ENCODE data around the gene LPIN2.
"Not testable (repeated sequence)": the region's sequence is repeated elsewhere in the genome, so short reads cannot be mapped to it uniquely, and the experiment has no call there.

The LPIN2 gene

GRCh38 chr18:3013024-3013804 is at the start of gene LPIN2:
TSS of gene LPIN2 (minus strand) at chr18:3013144. CDS start at chr18:2960840, 52,304 bp downstream.
- peak; percentile 98 for DNase-seq

GRCh38 chr18:3061581-3062312 is 48.8 kb upstream of the LPIN2 start:
- peak; percentile 31 to 74 for DNase-seq

GRCh38 chr18:3060667-3061580 is 48.0 kb upstream of the LPIN2 start:
- DNase-seq: peak; percentile 41 to 76

GRCh38 chr18:3059272-3059671 is 46.3 kb upstream of the LPIN2 start:
- DNase-seq: peak; percentile 52 to 83

GRCh38 chr18:3058328-3059191 is 45.6 kb upstream of the LPIN2 start:
- DNase-seq: peak in 1 of 2 donors; percentile 62

- no peak for DNase-seq
These were observed 44.6 kb upstream of the LPIN2 start for GRCh38 chr18:3057526-3057925.

- no peak for DNase-seq
These were observed 43.4 kb upstream of the LPIN2 start for GRCh38 chr18:3056311-3056710.

GRCh38 chr18:3055816-3056215 is 42.9 kb upstream of the LPIN2 start:
- no peak for DNase-seq

- DNase-seq: no peak
These were observed 42.3 kb upstream of the LPIN2 start for GRCh38 chr18:3055186-3055728.

- DNase-seq: no peak
These were observed 41.8 kb upstream of the LPIN2 start for GRCh38 chr18:3054780-3055179.

- DNase-seq: no peak
These were observed 41.3 kb upstream of the LPIN2 start for GRCh38 chr18:3054214-3054613.

GRCh38 chr18:3053081-3053480 is 40.1 kb upstream of the LPIN2 start:
- DNase-seq: no peak

GRCh38 chr18:3052411-3052758 is 39.4 kb upstream of the LPIN2 start:
- peak in 1 of 2 donors; percentile 10 for DNase-seq

GRCh38 chr18:3051718-3052410 is 38.9 kb upstream of the LPIN2 start:
- DNase-seq: peak in 1 of 2 donors; percentile 41

GRCh38 chr18:3049897-3050454 is 37.0 kb upstream of the LPIN2 start:
- DNase-seq: not testable (repeated sequence)

- DNase-seq: no peak
These were observed 35.9 kb upstream of the LPIN2 start for GRCh38 chr18:3048820-3049349.

- no peak for DNase-seq
These were observed 35.2 kb upstream of the LPIN2 start for GRCh38 chr18:3048121-3048520.

GRCh38 chr18:3046216-3046808 is 33.4 kb upstream of the LPIN2 start:
- DNase-seq: no peak

- DNase-seq: no peak
These were observed 32.2 kb upstream of the LPIN2 start for GRCh38 chr18:3044931-3045698.
